NCI-H446 treated with DMSO at 0.1 percent for 48 hours (cell line): ENCODE measurements around the gene GIGYF1.
A peak's percentile ranks its signal among the peaks of the same experiment; 100 is the strongest.
"Not testable (repeated sequence)": the region's sequence is repeated elsewhere in the genome, so short reads cannot be mapped to it uniquely, and the experiment has no call there.

Experiments
- DNase-seq: peaks from one replicate; lab custom pipeline; 2025; lab: John Stamatoyannopoulos, UW

Gene GIGYF1

DNA sequence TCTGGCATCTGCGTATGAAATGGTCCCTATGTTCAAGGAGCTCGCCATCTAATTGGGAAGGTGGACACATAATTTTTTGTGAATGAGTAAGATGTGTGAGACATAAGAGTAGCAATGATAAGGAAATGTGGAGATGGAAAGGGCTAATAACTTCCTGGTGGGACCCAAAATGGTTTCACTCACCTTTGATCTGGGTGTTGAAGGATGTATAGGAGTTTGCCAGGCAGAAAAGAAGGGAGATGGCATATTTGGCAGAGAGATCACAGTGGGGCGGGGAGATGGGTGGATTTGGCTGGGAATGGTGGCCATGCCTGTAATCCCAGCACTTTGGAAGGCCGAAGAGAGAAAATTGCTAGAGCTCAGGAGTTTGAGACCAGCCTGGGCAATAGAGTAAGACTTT, 16.4 kb upstream of the GIGYF1 start:
- no peak for DNase-seq

DNA sequence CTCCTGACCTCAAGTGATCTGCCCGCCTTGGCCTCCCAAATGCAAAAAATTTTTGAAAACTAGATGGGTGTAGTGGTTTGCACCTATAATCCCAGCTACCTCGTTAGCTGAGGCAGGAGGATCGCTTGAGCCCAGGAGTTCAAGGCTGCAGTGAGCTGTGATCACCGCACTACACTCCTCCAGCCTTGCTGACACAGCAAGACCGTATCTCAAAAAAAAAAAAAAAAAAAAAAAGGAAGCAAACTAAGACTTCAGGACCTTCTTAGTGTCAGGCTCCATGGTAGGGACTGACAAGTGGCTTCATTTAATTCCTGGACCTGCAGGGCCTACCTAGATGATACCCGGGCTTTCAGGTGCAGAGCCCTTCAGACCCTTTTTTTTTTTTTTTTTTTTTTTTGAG, 14.3 kb upstream of the GIGYF1 start:
- no peak for DNase-seq

GRCh38 chr7:100706672-100707311, 12.7 kb upstream of the GIGYF1 start:
- DNase-seq: no peak

DNA sequence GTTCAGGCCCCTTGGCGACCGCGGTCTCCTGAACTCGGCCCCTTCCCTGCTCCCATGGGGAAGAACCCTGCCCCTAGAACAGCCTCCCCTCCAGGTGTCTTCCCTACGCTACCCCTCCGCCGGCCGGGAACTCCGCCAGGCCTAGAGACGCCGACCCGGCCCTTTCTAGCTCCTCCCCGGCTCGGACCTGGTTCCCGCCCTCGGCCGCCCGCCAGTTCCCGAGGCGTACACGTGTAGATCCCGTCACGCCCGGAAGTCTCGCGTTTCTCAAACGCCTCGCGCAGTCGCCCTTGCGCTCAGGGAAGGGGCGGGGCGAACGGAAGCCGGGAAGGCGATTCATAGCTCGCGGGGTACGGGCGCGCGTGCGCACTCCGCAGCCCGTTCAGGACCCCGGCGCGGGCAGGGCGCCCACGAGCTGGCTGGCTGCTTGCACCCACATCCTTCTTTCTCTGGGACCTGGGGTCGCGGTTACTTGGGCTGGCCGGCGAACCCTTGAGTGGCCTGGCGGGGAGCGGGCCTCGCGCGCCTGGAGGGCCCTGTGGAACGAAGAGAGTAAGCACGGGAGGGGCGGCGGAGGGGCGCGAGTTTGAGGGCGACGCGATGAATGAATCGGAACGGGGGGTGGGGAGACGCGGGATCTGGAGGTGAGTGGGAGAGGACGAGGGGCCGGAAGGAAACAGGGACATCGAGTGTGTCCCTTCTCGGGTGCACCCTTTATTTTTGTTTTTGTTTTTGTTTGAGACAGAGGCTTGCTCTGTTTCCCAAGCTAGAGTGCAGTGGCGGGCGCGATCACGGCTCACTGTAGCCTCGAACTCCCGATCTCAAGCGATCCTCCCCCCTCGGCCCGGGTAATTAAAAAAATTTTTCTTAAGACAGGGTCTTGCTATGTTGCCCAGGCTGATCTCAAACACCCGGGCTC, 12.0 kb upstream of the GIGYF1 start, which contains the start of gene POP7:
POP7 (plus strand) TSS at position 369 of the 919 bp plus-strand sequence. CDS start 710 bp downstream, outside the sequence.
- peak; percentile 88 for DNase-seq

DNA sequence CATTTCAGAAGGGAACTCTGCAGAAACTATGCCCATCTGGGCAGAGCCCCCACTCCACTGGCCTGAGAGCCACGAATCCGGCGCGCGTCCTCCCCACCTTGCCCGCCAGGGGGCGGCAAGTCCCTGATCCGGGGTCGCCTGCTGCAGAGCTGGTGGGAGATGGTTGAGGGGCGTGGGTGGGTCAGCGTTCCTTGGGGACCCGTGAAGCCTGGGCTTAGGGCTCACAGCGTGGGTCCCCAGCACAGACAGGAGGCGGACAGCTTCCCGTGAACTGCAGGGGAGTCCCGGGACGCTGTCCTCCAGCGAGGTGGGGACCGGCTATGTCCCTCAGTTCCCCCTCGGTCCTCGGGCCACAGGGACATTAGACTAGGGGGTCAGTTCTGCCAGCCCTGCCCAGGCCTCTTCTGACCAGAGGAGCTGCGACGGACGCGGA, 11.3 kb upstream of the GIGYF1 start:
- no peak for DNase-seq

DNA sequence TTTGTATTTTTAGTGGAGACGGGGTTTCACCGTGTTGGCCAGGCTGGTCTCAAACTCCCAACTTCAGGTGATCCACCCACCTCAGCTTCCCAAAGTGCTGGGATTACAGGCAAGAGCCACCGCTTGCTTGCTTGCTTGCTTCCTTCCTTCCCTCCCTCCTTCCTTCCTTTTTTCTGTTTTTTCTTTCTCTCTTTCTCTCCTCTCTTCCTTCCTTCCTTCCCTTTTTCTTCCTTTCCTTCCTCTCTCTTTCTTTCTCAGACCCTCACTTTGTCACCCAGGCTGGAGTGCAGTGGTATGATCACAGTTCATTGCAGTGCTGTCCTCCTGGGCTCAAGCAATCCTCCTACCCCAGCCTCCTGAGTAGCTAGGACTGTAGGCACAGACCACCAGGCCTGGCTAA, 7.0 kb upstream of the GIGYF1 start:
- DNase-seq: not testable (repeated sequence)

DNA sequence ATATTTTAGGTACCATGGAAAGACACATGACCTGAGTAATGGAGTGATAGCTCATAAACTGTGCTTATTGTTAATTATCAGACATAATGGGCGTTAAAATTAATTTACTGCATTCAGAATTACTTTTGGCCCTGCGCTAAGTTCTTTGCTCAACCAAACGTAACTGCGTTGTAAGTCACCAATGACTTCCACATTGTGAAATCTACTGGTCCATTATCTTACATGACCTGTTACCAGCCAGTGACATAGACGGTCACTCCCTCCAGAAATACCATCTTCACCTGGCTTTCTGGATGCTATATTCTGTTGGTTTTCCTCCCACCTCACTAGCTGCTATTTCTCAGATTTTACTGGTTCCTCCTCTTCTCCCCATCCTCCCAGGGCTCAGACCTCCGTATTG, 5.0 kb upstream of the GIGYF1 start:
- no peak for DNase-seq

DNA sequence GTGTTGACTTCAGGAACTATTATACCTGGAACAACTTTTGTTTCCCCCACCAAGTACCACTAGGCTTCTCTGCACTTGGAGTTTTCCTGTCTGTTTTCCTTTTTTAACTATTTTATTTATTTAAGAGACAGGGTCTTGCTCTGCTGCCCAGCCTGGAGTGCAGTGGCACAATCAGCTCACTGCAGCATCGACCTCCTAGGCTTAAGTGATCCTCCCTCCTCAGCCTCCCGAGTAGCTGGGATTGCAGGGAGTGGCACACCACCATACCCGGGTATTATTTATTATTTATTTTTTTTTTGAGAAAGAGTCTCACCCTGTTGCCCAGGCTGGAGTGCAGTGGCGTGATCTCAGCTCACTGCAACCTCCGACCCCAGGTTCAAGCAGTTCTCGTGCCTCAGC, 2.1 kb upstream of the GIGYF1 start:
- DNase-seq: no peak

DNA sequence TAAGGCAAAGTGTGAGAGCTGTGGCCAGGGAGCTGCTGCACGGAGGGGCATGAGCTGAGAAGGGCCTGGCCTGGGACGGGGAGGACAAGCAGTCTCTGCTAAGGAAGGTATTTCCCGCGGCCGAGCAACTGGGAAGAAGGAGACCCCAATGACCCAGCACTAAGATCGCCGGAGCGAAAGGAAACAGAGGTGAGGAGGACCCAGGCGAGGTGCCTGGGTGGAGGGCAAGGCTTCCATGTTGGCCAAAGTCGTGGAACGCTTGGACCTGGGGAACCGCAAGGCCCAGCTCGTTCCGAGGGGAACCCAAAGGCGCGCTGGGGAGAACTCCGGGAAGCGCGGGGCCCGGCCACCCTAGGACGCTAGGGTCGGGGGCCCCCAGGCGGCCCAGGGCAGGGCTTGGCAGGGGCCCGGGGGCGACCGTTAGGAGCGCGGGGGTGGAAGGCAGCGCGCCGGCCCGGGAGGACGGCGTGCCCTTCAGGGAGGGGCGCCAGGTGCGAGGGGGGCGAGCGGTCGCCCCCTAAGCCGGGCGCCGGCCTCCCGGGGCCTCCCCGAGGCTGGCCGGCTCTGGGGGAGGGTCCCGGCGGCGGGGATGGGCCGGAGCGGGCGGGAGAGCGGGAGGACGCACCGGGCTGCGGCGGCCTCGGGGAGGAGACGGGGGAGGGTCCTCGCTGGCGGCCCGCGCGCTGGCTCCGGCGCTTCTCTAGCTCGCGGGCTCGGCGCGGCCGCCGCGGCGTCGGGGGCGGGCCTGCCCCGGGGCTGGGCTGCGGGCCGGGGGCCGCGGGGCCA, 545 bp downstream of the GIGYF1 start:
- DNase-seq: no peak

DNA sequence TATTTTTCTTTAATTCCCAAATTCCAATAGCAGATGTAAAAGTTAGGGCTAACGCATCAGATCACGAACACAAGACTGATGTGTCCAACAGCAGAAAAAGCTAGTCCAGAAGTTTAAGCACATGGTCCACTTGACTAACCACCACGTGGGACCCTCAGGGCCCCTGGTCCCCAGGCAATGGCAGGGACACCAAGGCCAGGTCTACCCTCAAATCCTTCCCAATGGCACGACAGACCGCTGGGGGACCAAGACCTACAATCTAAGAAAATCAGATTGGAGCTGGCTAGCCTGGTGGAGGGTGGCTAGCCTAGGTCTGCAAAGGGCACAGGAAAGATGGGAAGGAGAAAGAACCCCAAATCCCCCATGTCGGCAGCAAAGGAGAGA, 1.5 kb downstream of the GIGYF1 start:
- no peak for DNase-seq

DNA sequence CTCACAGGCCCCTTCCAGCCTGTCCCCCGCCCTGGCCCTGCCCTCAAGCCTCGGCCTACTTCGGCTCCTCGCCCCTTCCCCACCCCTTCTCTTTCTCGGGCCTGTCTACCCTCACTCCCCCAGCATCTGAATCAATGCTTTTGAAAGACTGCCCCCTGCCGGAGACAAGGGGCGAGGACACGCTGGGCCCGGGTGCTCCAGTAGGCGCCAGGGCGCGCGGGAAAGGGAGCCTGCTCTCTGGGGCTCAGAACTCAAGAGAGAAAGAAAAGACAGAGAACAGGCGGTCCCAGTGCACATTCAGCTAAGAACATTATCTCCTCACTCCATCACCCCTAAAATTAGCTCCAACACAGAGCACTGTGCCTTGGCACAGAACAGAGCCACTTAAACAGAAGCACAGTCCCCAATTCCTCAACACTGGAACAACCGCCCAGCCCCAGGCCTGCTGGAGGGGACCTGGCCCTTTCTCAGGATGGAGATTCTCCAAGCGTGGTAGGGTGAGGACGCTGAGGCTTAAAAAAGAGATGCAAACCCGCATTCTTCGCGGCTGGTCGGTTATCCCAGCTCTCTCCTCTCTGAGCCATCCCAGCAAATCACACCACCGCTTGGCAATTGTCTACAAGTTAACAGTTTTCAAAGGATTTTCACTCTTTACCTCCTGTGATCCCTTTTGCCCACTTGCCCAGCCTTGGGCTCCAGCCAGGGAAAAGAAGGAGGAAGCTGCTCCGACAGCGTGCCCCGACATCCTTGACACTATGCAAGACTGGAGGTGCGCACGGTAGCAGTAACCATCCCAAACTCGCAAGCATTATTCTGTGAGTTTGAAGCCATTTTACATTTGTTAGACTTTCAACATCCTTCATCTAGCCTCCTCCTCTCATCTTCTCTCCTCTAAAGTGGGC, 2.1 kb downstream of the GIGYF1 start:
- peak; percentile 54 for DNase-seq

- no peak for DNase-seq
Observed at GRCh38 chr7:100689230-100690135, 4.6 kb downstream of the GIGYF1 start.

GRCh38 chr7:100688326-100688860, 5.7 kb downstream of the GIGYF1 start:
- DNase-seq: no peak

GRCh38 chr7:100687751-100688300, 6.2 kb downstream of the GIGYF1 start:
- no peak for DNase-seq

DNA sequence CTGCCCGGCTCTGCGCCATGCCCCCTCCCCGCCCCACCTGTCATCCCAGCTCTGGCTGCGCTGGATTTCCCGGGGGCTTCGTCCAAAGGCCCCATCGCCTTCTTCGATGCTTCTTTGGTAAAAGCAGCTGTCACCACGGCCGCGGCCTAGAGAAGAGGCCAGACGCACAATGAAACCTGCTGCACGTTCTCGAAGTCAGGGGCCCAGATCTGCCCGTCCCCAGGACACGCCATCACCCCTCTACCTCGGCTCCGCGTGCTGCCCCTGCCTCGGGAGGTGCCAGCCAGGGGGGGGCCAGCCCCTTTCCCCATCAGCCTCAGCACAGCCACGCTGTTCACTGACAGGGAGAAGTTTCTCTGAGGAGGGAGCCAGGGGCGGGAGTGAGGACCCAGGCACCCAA, 6.8 kb downstream of the GIGYF1 start:
- no peak for DNase-seq

- DNase-seq: no peak
Observed at GRCh38 chr7:100686822-100687211, 7.2 kb downstream of the GIGYF1 start.

GRCh38 chr7:100686201-100686821, 7.7 kb downstream of the GIGYF1 start:
- DNase-seq: no peak

DNA sequence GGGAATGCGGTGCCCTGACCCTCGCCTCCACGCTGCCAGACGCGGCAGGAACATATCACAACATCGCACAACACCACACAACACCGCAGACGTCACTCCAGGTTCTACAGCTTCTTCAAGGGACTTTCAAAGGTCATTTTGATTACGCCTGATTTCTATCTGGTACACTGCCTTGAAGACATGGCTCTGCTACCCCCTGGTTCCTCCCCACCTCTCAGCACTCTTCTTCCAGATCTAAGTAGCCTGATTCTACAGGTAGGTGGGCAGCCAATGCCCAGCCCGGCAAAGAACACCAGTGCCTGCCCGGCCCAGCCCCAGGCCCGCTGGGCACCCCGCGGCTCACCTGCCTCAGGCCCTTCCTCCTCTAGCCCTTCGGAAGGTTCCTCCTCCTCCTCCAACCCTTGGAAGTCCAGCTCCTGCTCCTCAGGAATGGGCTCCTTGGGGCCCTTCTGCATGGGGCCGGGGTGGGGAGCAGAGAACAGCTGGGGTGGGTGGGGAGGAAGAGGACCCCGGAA, 8.4 kb downstream of the GIGYF1 start:
- no peak for DNase-seq

GRCh38 chr7:100685049-100685605, 8.9 kb downstream of the GIGYF1 start:
- DNase-seq: no peak
